ENCODE results near the gene PRAC2. TPM values are rescaled to one million over a fixed set of nuclear protein-coding genes. Genes with fewer than 3 reads are reported as not detected.

PRAC2 gene
- total RNA-seq, 4 donors from 2014 or later = not detected

DNA sequence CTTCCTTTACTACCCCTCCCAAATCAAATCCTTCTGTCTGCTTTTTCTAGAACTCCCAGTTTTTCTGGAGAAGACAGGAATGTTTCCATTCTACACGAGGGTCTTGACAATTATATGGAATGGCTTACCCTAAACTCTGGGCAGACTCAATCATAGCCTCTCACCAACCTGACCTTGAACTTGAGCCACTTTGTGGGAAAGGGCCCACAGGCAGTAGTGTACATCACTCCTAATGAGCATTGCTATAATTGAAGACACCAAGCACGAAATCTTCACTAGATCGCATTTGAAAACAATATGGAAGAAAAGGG lies 7.2 kb downstream of the PRAC2 start:
- Histone ChIP-seq H3K4me3 (no peak overlapping the region), H3K9me3 (no peaks in the 10 kb centered on the region), H3K36me3 (no peaks in the 10 kb centered on the region), H3K27ac (replicated peaks in 1 of 4) (no peak overlapping the region), H3K27me3 (peaks cover 0 to 100% (median 94%) of the 10 kb centered on the region in 4 donors), H3K4me1 (peaks cover 18 to 49% (median 27%) of the 10 kb centered on the region in 4 donors)
- no peak for TF ChIP-seq POLR2A (IDR thresholded peaks at IDR 0.05; ENCODE audit: low read depth)
- 45% methylated on average over 3 of the region's 3 CpGs for WGBS
- intact Hi-C loops (cut with DNase I) = no loop called here
- no peak for DNase-seq (ENCODE audit: extremely low spot score)

DNA sequence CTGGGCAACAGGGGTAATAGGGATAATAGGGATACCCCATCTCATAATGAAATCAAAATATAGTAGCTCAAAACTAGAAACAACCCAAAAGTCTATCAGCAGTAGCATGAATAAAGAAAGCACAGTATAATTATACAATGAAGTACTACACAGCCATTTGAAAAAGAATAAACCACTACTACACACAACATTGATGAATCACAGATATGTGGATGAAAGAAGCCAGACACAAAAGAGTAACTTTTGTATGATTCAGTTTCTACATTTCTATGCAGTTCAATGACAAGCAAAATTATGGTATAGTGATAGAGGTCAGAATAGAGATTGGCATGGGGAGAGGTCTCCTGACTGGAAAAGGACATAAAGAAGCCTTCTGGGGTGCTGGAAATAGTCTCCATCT lies 8.4 kb downstream of the PRAC2 start:
- no peak overlapping the region for H3K27ac ChIP-seq (replicated peaks in 1 of 4)
- H3K27me3 ChIP-seq = peaks cover 0 to 100% (median 84%) of the 10 kb centered on the region in 4 donors
- H3K9me3 ChIP-seq = no peaks in the 10 kb centered on the region
- no peaks in the 10 kb centered on the region for H3K36me3 ChIP-seq
- DNase-seq (ENCODE audit: extremely low spot score) = no peak
- no peak overlapping the region for H3K4me3 ChIP-seq
- peaks cover 16 to 43% (median 23%) of the 10 kb centered on the region in 4 donors for H3K4me1 ChIP-seq
- no peak for TF ChIP-seq EP300 (IDR thresholded peaks at IDR 0.05)
- TF ChIP-seq POLR2AphosphoS5 (IDR thresholded peaks at IDR 0.05) = no peak
- no peak for TF ChIP-seq POLR2A (IDR thresholded peaks at IDR 0.05; ENCODE audit: low read depth)
- TF ChIP-seq, protein P1, sequence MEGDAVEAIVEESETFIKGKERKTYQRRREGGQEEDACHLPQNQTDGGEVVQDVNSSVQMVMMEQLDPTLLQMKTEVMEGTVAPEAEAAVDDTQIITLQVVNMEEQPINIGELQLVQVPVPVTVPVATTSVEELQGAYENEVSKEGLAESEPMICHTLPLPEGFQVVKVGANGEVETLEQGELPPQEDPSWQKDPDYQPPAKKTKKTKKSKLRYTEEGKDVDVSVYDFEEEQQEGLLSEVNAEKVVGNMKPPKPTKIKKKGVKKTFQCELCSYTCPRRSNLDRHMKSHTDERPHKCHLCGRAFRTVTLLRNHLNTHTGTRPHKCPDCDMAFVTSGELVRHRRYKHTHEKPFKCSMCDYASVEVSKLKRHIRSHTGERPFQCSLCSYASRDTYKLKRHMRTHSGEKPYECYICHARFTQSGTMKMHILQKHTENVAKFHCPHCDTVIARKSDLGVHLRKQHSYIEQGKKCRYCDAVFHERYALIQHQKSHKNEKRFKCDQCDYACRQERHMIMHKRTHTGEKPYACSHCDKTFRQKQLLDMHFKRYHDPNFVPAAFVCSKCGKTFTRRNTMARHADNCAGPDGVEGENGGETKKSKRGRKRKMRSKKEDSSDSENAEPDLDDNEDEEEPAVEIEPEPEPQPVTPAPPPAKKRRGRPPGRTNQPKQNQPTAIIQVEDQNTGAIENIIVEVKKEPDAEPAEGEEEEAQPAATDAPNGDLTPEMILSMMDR (IDR thresholded peaks at IDR 0.05) = no peak
- intact Hi-C loops (cut with DNase I) = no loop called here

DNA sequence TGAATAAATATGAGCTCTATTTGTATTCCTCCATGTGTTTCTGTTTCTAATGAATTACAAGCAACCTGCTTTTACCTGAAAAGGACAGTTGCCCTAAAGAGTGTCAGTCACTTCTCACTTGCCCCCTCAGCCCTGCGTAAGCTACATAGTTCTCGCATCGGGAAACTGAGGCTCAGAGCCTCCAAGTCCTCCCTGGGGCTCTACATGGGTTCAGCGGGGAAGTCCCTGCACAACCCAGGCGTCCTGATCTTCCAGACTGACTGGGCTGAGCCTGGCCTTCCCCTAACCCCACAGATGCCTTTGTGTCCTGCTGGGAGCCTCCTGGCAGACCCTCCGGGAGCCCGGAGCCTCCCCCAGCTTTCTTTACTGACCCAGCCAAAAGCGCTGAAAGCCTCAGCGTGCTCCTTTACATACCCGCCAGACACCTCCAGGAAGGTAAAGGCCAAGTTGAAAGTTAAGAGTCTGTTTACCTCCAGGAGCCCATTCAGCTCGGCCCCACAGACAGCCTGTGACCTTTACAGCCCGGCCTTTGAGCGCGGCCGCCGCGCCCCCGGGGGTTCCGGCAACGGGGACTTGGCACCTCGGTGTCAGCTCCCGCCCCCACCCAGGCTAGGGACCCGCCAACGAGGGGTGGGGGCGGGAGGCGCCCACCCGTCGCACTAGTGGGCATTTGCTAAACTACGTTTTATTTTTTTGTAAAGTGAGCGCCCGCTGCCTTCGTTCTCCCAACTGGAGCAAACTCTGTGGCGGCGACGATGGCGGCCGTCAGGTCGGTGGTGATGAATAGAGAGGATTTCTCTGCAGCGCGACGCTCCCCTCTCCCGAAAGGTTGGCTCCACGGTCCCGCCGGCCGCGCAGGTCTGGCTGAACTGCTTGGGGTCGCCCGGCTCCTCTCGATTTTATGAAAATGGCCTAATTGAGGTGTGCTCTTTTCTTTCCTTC lies 10.0 kb downstream of the PRAC2 start:
- no peak for DNase-seq (ENCODE audit: extremely low spot score)
- Histone ChIP-seq H3K36me3 (no peaks in the 10 kb centered on the region), H3K27me3 (peaks cover 0 to 100% (median 78%) of the 10 kb centered on the region in 4 donors), H3K4me3 (no peak overlapping the region), H3K27ac (replicated peaks in 1 of 4) (no peak overlapping the region), H3K9me3 (no peaks in the 10 kb centered on the region), H3K4me1 (peaks cover 16 to 37% (median 23%) of the 10 kb centered on the region in 4 donors)
- TF ChIP-seq EP300 (IDR thresholded peaks at IDR 0.05) (no peak), POLR2AphosphoS5 (IDR thresholded peaks at IDR 0.05) (no peak), POLR2A (IDR thresholded peaks at IDR 0.05; ENCODE audit: low read depth) (no peak)
- TF ChIP-seq, protein P1 (IDR thresholded peaks at IDR 0.05) = no peak
- WGBS = 8% methylated on average over 30 of the region's 50 CpGs
- intact Hi-C loops (cut with DNase I) = no loop called here

DNA sequence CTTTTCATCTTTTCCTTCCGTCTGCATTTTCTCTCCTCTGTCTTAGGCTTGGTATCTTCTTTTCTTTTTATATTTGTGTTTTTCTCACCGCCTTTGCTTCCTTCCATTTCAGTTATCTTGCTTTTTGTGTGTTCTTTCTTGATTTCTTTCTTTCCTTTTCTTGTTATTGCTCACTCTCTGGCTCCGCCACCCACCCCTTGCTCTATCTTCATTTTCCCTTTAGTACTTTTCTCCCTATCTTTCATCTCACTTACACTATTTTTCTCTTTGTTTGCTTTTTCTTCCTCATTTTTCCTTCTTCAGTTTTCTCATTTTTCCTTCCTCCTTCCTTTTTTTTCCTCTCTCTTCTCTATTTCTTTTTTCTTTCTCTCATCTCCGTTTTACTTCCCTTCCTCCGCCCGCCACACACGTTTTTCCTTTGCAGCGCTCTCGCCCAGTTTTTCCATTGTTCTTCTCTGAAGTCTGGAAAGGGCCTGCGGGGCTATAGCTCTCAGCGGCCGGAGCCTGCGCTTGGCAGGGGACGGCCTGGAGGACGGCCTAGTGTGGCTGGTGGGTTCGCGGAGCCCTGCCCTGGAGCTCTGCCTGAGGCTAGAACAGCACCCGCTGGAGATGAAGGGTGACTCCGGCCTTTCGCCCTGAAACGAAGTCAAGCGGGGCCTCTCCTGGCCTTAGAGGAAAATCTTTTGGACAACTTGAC lies 10.8 kb downstream of the PRAC2 start:
- intact Hi-C loops (cut with DNase I) = no loop called here
- WGBS = 10% methylated on average over 22 of the region's 22 CpGs
- H3K4me3 ChIP-seq = no peak overlapping the region
- TF ChIP-seq POLR2AphosphoS5 (IDR thresholded peaks at IDR 0.05) (no peak), EP300 (IDR thresholded peaks at IDR 0.05) (no peak), POLR2A (IDR thresholded peaks at IDR 0.05; ENCODE audit: low read depth) (no peak)
- TF ChIP-seq, protein P1 (IDR thresholded peaks at IDR 0.05) = no peak
- peaks cover 0 to 100% (median 78%) of the 10 kb centered on the region in 4 donors for H3K27me3 ChIP-seq
- H3K27ac ChIP-seq (replicated peaks in 1 of 4) = no peak overlapping the region
- no peaks in the 10 kb centered on the region for H3K36me3 ChIP-seq
- peaks cover 13 to 28% (median 15%) of the 10 kb centered on the region in 4 donors for H3K4me1 ChIP-seq
- DNase-seq (ENCODE audit: extremely low spot score) = no peak
- H3K9me3 ChIP-seq = no peaks in the 10 kb centered on the region
